ENCODE measurements around the gene ADGRB2.

The ADGRB2 gene

GRCh38 chr1:31776516-31776915, 12.4 kb upstream of the ADGRB2 start:
- peaks cover 66 to 70% of the 10 kb centered on the region in 2 experiments for H3K27me3 ChIP-seq (ENCODE audit: control insufficient read depth in 1 of 2, insufficient read depth in 1 of 2, low read length in 2 of 2)
- no peak overlapping the region for H3K4me3 ChIP-seq (ENCODE audit: insufficient read depth in 1 of 2, low read depth in 1 of 2, low read length in 2 of 2)
- 46% methylated on average over 3 of the region's 3 CpGs for WGBS
- no peak overlapping the region for H3K14ac ChIP-seq (ENCODE audit: low read length in 2 of 2)
- H3K9me3 ChIP-seq (ENCODE audit: control insufficient read depth, low read length) = no peaks in the 10 kb centered on the region
- no peaks in the 10 kb centered on the region for H3K36me3 ChIP-seq (ENCODE audit: control insufficient read depth in 1 of 2, insufficient read depth in 2 of 2, low read depth in 1 of 2, low read length in 2 of 2)
- H2AFZ ChIP-seq (ENCODE audit: low read depth, low read length) = no peak overlapping the region
- H2BK15ac ChIP-seq (ENCODE audit: low read depth, poor library complexity, severe bottlenecking) = no peak overlapping the region
- no peak overlapping the region for H3K4me2 ChIP-seq (ENCODE audit: low read length, poor library complexity, severe bottlenecking)
- H3K9ac ChIP-seq (ENCODE audit: low read length) = no peak overlapping the region
- no peak overlapping the region for H2BK5ac ChIP-seq (ENCODE audit: low read depth, low read length, poor library complexity, severe bottlenecking)
- no peak overlapping the region for H3K4ac ChIP-seq (ENCODE audit: low read depth in 1 of 2, low read length in 2 of 2)
- peaks cover 15% of the 10 kb centered on the region for H3K4me1 ChIP-seq (ENCODE audit: control insufficient read depth, insufficient read depth, low read depth, low read length)
- no peaks in the 10 kb centered on the region for H3K79me1 ChIP-seq (replicated peaks; ENCODE audit: low read length, poor library complexity, severe bottlenecking)
- H4K91ac ChIP-seq (ENCODE audit: low read length) = no peak overlapping the region
- no peak overlapping the region for H3K18ac ChIP-seq (ENCODE audit: low read depth in 1 of 2, low read length in 2 of 2)
- H3K23ac ChIP-seq (ENCODE audit: low read length in 2 of 2) = no peak overlapping the region
- H2AK5ac ChIP-seq (ENCODE audit: low read length, severe bottlenecking) = no peak overlapping the region
- no peak overlapping the region for H4K8ac ChIP-seq (ENCODE audit: low read length)
- H2BK12ac ChIP-seq (ENCODE audit: low read length in 2 of 2) = no peak overlapping the region
- H2BK120ac ChIP-seq (ENCODE audit: low read depth, low read length) = no peak overlapping the region
- DNase-seq = no peak
- no peak overlapping the region for H3K27ac ChIP-seq (ENCODE audit: low read length, poor library complexity, severe bottlenecking)

DNA sequence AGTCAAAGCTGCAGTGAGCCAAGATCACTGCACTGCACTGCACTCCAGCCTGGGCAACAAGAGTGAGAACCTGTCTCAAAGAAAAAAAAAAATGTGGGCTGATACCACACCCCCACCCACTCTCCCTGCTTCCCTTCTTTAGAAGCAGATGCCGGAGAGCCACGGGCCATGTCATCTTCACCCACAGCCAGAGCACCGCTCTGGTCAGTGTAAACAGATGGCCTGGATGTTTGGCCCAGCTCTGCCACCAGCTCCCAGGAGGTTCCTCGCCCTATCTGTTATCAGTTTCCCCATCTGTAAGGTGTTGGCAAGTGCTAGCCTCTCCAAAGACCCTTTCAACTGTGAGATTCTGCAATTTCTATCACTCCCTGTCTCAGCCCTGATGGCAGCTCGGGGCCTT, 11.9 kb upstream of the ADGRB2 start:
- DNase-seq = no peak
- H3K4me2 ChIP-seq (ENCODE audit: low read length, poor library complexity, severe bottlenecking) = no peak overlapping the region
- 39% methylated on average over 5 of the region's 5 CpGs for WGBS
- H4K8ac ChIP-seq (ENCODE audit: low read length) = no peak overlapping the region
- H2BK120ac ChIP-seq (ENCODE audit: low read depth, low read length) = no peak overlapping the region
- H3K27me3 ChIP-seq (ENCODE audit: control insufficient read depth in 1 of 2, insufficient read depth in 1 of 2, low read length in 2 of 2) = peaks cover 70 to 75% of the 10 kb centered on the region in 2 experiments
- no peak overlapping the region for H3K4me3 ChIP-seq (ENCODE audit: insufficient read depth in 1 of 2, low read depth in 1 of 2, low read length in 2 of 2)
- H3K36me3 ChIP-seq (ENCODE audit: control insufficient read depth in 1 of 2, insufficient read depth in 2 of 2, low read depth in 1 of 2, low read length in 2 of 2) = peaks cover 0 to 3% of the 10 kb centered on the region in 2 experiments
- no peak overlapping the region for H3K14ac ChIP-seq (ENCODE audit: low read length in 2 of 2)
- H2AFZ ChIP-seq (ENCODE audit: low read depth, low read length) = no peak overlapping the region
- H2BK15ac ChIP-seq (ENCODE audit: low read depth, poor library complexity, severe bottlenecking) = no peak overlapping the region
- no peak overlapping the region for H4K91ac ChIP-seq (ENCODE audit: low read length)
- no peaks in the 10 kb centered on the region for H3K9me3 ChIP-seq (ENCODE audit: control insufficient read depth, low read length)
- H2BK5ac ChIP-seq (ENCODE audit: low read depth, low read length, poor library complexity, severe bottlenecking) = no peak overlapping the region
- H2AK5ac ChIP-seq (ENCODE audit: low read length, severe bottlenecking) = no peak overlapping the region
- H3K4me1 ChIP-seq (ENCODE audit: control insufficient read depth, insufficient read depth, low read depth, low read length) = peaks cover 15% of the 10 kb centered on the region
- no peak overlapping the region for H2BK12ac ChIP-seq (ENCODE audit: low read length in 2 of 2)
- H3K4ac ChIP-seq (ENCODE audit: low read depth in 1 of 2, low read length in 2 of 2) = no peak overlapping the region
- no peak overlapping the region for H3K27ac ChIP-seq (ENCODE audit: low read length, poor library complexity, severe bottlenecking)
- H3K9ac ChIP-seq (ENCODE audit: low read length) = no peak overlapping the region
- H3K79me1 ChIP-seq (replicated peaks; ENCODE audit: low read length, poor library complexity, severe bottlenecking) = no peaks in the 10 kb centered on the region
- no peak overlapping the region for H3K18ac ChIP-seq (ENCODE audit: low read depth in 1 of 2, low read length in 2 of 2)
- H3K23ac ChIP-seq (ENCODE audit: low read length in 2 of 2) = no peak overlapping the region

GRCh38 chr1:31775210-31775999, 11.3 kb upstream of the ADGRB2 start:
- WGBS = 75% methylated on average over 10 of the region's 10 CpGs
- no peak overlapping the region for H3K4ac ChIP-seq (ENCODE audit: low read depth in 1 of 2, low read length in 2 of 2)
- no peaks in the 10 kb centered on the region for H3K79me1 ChIP-seq (replicated peaks; ENCODE audit: low read length, poor library complexity, severe bottlenecking)
- H2BK15ac ChIP-seq (ENCODE audit: low read depth, poor library complexity, severe bottlenecking) = no peak overlapping the region
- no peak overlapping the region for H3K9ac ChIP-seq (ENCODE audit: low read length)
- no peak overlapping the region for H2BK5ac ChIP-seq (ENCODE audit: low read depth, low read length, poor library complexity, severe bottlenecking)
- H2AK5ac ChIP-seq (ENCODE audit: low read length, severe bottlenecking) = no peak overlapping the region
- peaks cover 20% of the 10 kb centered on the region for H3K4me1 ChIP-seq (ENCODE audit: control insufficient read depth, insufficient read depth, low read depth, low read length)
- no peak overlapping the region for H4K8ac ChIP-seq (ENCODE audit: low read length)
- H4K91ac ChIP-seq (ENCODE audit: low read length) = no peak overlapping the region
- H3K4me2 ChIP-seq (ENCODE audit: low read length, poor library complexity, severe bottlenecking) = no peak overlapping the region
- H3K36me3 ChIP-seq (ENCODE audit: control insufficient read depth in 1 of 2, insufficient read depth in 2 of 2, low read depth in 1 of 2, low read length in 2 of 2) = peaks cover 0 to 3% of the 10 kb centered on the region in 2 experiments
- H2BK120ac ChIP-seq (ENCODE audit: low read depth, low read length) = no peak overlapping the region
- H2BK12ac ChIP-seq (ENCODE audit: low read length in 2 of 2) = no peak overlapping the region
- H3K18ac ChIP-seq (ENCODE audit: low read depth in 1 of 2, low read length in 2 of 2) = no peak overlapping the region
- H3K23ac ChIP-seq (ENCODE audit: low read length in 2 of 2) = no peak overlapping the region
- H3K14ac ChIP-seq (ENCODE audit: low read length in 2 of 2) = no peak overlapping the region
- H3K27me3 ChIP-seq (ENCODE audit: control insufficient read depth in 1 of 2, insufficient read depth in 1 of 2, low read length in 2 of 2) = peaks cover 77 to 81% of the 10 kb centered on the region in 2 experiments
- no peaks in the 10 kb centered on the region for H3K9me3 ChIP-seq (ENCODE audit: control insufficient read depth, low read length)
- H3K27ac ChIP-seq (ENCODE audit: low read length, poor library complexity, severe bottlenecking) = no peak overlapping the region
- DNase-seq = no peak
- no peak overlapping the region for H3K4me3 ChIP-seq (ENCODE audit: insufficient read depth in 1 of 2, low read depth in 1 of 2, low read length in 2 of 2)
- H2AFZ ChIP-seq (ENCODE audit: low read depth, low read length) = no peak overlapping the region

DNA sequence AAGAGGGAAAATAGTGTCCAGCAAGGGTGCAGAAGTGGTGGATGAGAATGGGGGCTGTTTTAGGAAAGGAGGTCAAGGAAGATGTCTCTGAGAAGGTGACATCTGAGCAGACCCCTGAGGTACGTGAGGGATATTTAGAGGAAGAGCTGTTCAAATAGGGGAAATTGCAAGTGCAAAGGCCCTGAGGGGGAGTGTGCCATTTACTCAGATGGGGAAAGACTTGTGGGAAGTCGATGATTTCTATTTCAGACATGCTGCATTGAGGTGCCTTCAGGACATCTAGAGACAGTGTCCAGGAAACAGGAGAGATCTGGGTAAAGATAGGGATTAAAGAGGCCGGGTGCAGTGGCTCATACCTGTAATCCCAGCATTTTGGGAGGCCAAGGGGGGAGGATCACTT, 10.4 kb upstream of the ADGRB2 start:
- 79% methylated on average over 3 of the region's 3 CpGs for whole genome bisulfite sequencing
- no peak overlapping the region for H3K18ac ChIP-seq (ENCODE audit: low read depth in 1 of 2, low read length in 2 of 2)
- no peak overlapping the region for H4K8ac ChIP-seq (ENCODE audit: low read length)

More for the DNA sequence above, 10.4 kb upstream of the ADGRB2 start:
- Histone ChIP-seq H2AFZ (ENCODE audit: low read depth, low read length) (no peak overlapping the region), H3K4me2 (ENCODE audit: low read length, poor library complexity, severe bottlenecking) (no peak overlapping the region), H3K9ac (ENCODE audit: low read length) (no peak overlapping the region), H3K9me3 (ENCODE audit: control insufficient read depth, low read length) (no peaks in the 10 kb centered on the region), H2BK5ac (ENCODE audit: low read depth, low read length, poor library complexity, severe bottlenecking) (no peak overlapping the region), H3K4me3 (ENCODE audit: insufficient read depth in 1 of 2, low read depth in 1 of 2, low read length in 2 of 2) (no peak overlapping the region), H2BK15ac (ENCODE audit: low read depth, poor library complexity, severe bottlenecking) (no peak overlapping the region), H3K79me1 (replicated peaks; ENCODE audit: low read length, poor library complexity, severe bottlenecking) (no peaks in the 10 kb centered on the region), H3K36me3 (ENCODE audit: control insufficient read depth in 1 of 2, insufficient read depth in 2 of 2, low read depth in 1 of 2, low read length in 2 of 2) (peaks cover 0 to 3% of the 10 kb centered on the region in 2 experiments), H2BK12ac (ENCODE audit: low read length in 2 of 2) (no peak overlapping the region), H2AK5ac (ENCODE audit: low read length, severe bottlenecking) (no peak overlapping the region), H3K14ac (ENCODE audit: low read length in 2 of 2) (no peak overlapping the region), H3K27ac (ENCODE audit: low read length, poor library complexity, severe bottlenecking) (no peak overlapping the region), H2BK120ac (ENCODE audit: low read depth, low read length) (no peak overlapping the region), H3K4ac (ENCODE audit: low read depth in 1 of 2, low read length in 2 of 2) (no peak overlapping the region), H3K4me1 (ENCODE audit: control insufficient read depth, insufficient read depth, low read depth, low read length) (peaks cover 27% of the 10 kb centered on the region), H3K27me3 (ENCODE audit: control insufficient read depth in 1 of 2, insufficient read depth in 1 of 2, low read length in 2 of 2) (peaks cover 82 to 85% of the 10 kb centered on the region in 2 experiments), H4K91ac (ENCODE audit: low read length) (no peak overlapping the region), H3K23ac (ENCODE audit: low read length in 2 of 2) (no peak overlapping the region)
- no peak for DNase-seq

Data from mesenchymal stem cell (in vitro differentiated cells and primary cell).